Activated B cell treated with CpG ODN at 0.5 μM for 24 hours (primary cell): ENCODE data around the gene BTBD9. TPM values are rescaled to one million over a fixed set of nuclear protein-coding genes. Genes with fewer than 3 reads are reported as not detected.
A peak's percentile ranks its signal among the peaks of the same experiment; 100 is the strongest.

ENCODE experiments used
- ATAC-seq: fragments of 200-7000 bp; cut with Tn5 transposase; one replicate; pipeline ENCODE4 v1.10.0; 2021; ENCODE audit warnings: low read depth, mild to moderate bottlenecking, moderate library complexity
- CTCF ChIA-PET: fragments of 350-600 bp; sonication (Branson Sonifier 250); formaldehyde crosslinking; loops from one replicate; lab custom pipeline; 2021; ENCODE audit warnings: antibody characterized with exemption; lab: Charles Lee
- POLR2A ChIA-PET: fragments of 350-600 bp; sonication (Branson Sonifier 250); formaldehyde crosslinking; loops from one replicate; lab custom pipeline; 2021; ENCODE audit warnings: antibody characterized with exemption; lab: Charles Lee
- DNase-seq: peaks from one replicate; pipeline ENCODE4 v3.0.0; 2022
- H3K27ac Mint-ChIP-seq: one replicate; pipeline ENCODE4 v1.8.0; 2020; ENCODE audit warnings: mixed read lengths
- H3K27me3 Mint-ChIP-seq: one replicate; pipeline ENCODE4 v1.8.0; 2021; ENCODE audit warnings: mixed read lengths
- H3K36me3 Mint-ChIP-seq: one replicate; pipeline ENCODE4 v1.8.0; 2021; ENCODE audit warnings: low read depth, mixed read lengths
- H3K4me1 Mint-ChIP-seq: one replicate; pipeline ENCODE4 v1.8.0; 2021; ENCODE audit warnings: mixed read lengths
- H3K4me3 Mint-ChIP-seq: one replicate; pipeline ENCODE4 v1.8.0; 2020; ENCODE audit warnings: mild to moderate bottlenecking, mixed read lengths
- H3K9me3 Mint-ChIP-seq: one replicate; pipeline ENCODE4 v1.8.0; 2020; ENCODE audit warnings: mixed read lengths
- intact Hi-C: fragments of 100-400 bp; cut with micrococcal nuclease; formaldehyde crosslinking; loops from one replicate; pipeline ENCODE4 v1.15.1; 2024
- total RNA-seq: library from RNA; stranded (reverse); gene quantifications from 2 replicates; pipeline ENCODE4 v1.2.3, GENCODE V29; 2022
- TF ChIP-seq, protein P1 (sequence below): fragments of 200-600 bp; IDR thresholded peaks from one replicate; pipeline ENCODE4 v1.8.0; 2022; ENCODE audit warnings: antibody characterized with exemption, mild to moderate bottlenecking

BTBD9 gene
- total RNA-seq, 1 donor from 2014 or later = 25.7 TPM

- H3K4me3 Mint-ChIP-seq = no peak overlapping the region
- H3K27me3 Mint-ChIP-seq = no peaks in the 10 kb centered on the region
- H3K9me3 Mint-ChIP-seq = no peaks in the 10 kb centered on the region
- POLR2A ChIA-PET = no interaction called here
- CTCF ChIA-PET = no interaction called here
- intact Hi-C loops = no loop called here
- DNase-seq = no peak
- TF ChIP-seq, protein P1, sequence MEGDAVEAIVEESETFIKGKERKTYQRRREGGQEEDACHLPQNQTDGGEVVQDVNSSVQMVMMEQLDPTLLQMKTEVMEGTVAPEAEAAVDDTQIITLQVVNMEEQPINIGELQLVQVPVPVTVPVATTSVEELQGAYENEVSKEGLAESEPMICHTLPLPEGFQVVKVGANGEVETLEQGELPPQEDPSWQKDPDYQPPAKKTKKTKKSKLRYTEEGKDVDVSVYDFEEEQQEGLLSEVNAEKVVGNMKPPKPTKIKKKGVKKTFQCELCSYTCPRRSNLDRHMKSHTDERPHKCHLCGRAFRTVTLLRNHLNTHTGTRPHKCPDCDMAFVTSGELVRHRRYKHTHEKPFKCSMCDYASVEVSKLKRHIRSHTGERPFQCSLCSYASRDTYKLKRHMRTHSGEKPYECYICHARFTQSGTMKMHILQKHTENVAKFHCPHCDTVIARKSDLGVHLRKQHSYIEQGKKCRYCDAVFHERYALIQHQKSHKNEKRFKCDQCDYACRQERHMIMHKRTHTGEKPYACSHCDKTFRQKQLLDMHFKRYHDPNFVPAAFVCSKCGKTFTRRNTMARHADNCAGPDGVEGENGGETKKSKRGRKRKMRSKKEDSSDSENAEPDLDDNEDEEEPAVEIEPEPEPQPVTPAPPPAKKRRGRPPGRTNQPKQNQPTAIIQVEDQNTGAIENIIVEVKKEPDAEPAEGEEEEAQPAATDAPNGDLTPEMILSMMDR = no peak
- peaks cover 3% of the 10 kb centered on the region for H3K36me3 Mint-ChIP-seq
- peaks cover 8% of the 10 kb centered on the region for H3K4me1 Mint-ChIP-seq
- ATAC-seq = no peak
- no peak overlapping the region for H3K27ac Mint-ChIP-seq
Observed at GRCh38 chr6:38270367-38270766, 369.4 kb downstream of the BTBD9 start.

DNA sequence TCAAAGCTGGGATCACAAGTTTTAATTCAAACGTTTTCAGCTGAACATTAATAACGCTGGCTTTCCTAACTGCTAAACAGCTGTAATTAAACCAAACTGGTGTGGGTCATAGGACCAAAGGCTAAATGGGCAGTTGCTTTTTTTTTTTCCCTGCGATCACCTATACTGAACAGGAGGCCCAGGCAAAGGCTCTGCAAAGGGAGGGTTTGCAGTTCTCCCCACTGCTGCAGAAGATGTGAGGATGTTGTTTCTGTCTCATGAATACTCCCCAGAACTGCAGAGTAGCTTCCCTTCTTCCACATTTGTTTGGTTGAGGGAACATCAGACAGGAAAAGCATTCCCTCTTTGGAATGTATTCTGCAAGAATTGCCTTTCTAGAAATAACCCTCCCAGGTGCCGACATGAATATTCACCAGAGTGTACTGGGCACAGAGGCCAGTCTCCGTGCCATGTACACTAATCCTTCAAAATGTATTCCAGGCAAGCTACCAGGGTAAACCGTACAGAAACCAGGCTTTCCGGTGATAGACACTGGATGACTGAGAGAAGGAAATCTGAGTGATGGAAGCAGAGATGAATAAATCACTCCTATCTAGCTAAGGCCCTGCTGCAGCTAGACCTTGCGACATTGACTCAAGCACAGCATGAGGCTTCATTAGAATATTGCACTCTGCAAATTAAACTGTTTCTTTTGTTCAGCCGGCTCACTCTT is 370.1 kb downstream of the BTBD9 start:
- ATAC-seq (no peak), DNase-seq (no peak)
- no peak overlapping the region for H3K4me3 Mint-ChIP-seq
- H3K27ac Mint-ChIP-seq = no peak overlapping the region
- POLR2A ChIA-PET = no interaction called here
- CTCF ChIA-PET = no interaction called here
- H3K9me3 Mint-ChIP-seq = no peaks in the 10 kb centered on the region
- H3K36me3 Mint-ChIP-seq = peaks cover 3% of the 10 kb centered on the region
- no peaks in the 10 kb centered on the region for H3K27me3 Mint-ChIP-seq
- intact Hi-C loops = no loop called here
- TF ChIP-seq, protein P1 = no peak
- peaks cover 12% of the 10 kb centered on the region for H3K4me1 Mint-ChIP-seq

GRCh38 chr6:38268342-38268741 is 371.4 kb downstream of the BTBD9 start:
- no peaks in the 10 kb centered on the region for H3K9me3 Mint-ChIP-seq
- ATAC-seq = no peak
- no peaks in the 10 kb centered on the region for H3K27me3 Mint-ChIP-seq
- CTCF ChIA-PET = no interaction called here
- POLR2A ChIA-PET = no interaction called here
- H3K4me1 Mint-ChIP-seq = peaks cover 23% of the 10 kb centered on the region
- intact Hi-C loops = no loop called here
- TF ChIP-seq, protein P1 = no peak
- DNase-seq = no peak
- peaks cover 9% of the 10 kb centered on the region for H3K36me3 Mint-ChIP-seq
- no peak overlapping the region for H3K4me3 Mint-ChIP-seq
- H3K27ac Mint-ChIP-seq = no peak overlapping the region

DNA sequence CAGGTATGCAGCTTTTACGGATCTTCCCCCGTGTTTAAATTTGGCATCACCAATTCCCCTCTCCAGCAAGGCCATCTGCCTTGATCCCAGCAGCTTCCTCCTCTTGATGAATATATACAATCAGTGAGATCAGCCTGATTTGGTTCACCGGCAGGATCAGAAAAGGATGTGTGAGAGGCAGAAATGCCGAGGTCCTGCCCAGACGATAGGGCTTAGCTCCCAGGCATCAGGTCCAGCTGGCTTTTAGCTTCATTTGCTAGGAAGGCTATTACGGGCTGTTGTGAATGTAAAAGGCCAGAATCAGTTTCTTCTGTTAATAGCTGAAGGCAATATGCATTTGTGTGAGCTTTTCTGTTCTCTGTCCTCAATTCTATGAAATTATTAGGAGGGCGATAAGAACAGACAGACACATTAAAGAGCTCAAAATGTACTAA is 372.8 kb downstream of the BTBD9 start:
- Mint-ChIP-seq H3K27me3 (no peaks in the 10 kb centered on the region), H3K27ac (no peak overlapping the region), H3K4me1 (peaks cover 36% of the 10 kb centered on the region), H3K4me3 (no peak overlapping the region), H3K36me3 (peaks cover 9% of the 10 kb centered on the region), H3K9me3 (no peaks in the 10 kb centered on the region)
- ChIA-PET CTCF (no interaction called here), POLR2A (no interaction called here)
- intact Hi-C loops = no loop called here
- TF ChIP-seq, protein P1 = no peak
- ATAC-seq (no peak), DNase-seq (no peak)

GRCh38 chr6:38264605-38265004 is 375.1 kb downstream of the BTBD9 start:
- ATAC-seq (peak; percentile 34), DNase-seq (no peak)
- H3K4me3 Mint-ChIP-seq = no peak overlapping the region
- H3K36me3 Mint-ChIP-seq = peaks cover 9% of the 10 kb centered on the region
- POLR2A ChIA-PET = no interaction called here
- no peaks in the 10 kb centered on the region for H3K9me3 Mint-ChIP-seq
- TF ChIP-seq, protein P1 = no peak
- CTCF ChIA-PET = no interaction called here
- no peak overlapping the region for H3K27ac Mint-ChIP-seq
- no peaks in the 10 kb centered on the region for H3K27me3 Mint-ChIP-seq
- intact Hi-C loops = no loop called here
- peaks cover 36% of the 10 kb centered on the region for H3K4me1 Mint-ChIP-seq
